ENCODE measurements around the gene MARVELD1. TPM values are rescaled to one million over a fixed set of nuclear protein-coding genes. Genes with fewer than 3 reads are reported as not detected.

MARVELD1 gene
- total RNA-seq, 2 donors from 2014 or later = 87.5 to 96.8 TPM

GRCh38 chr10:97765201-97765600 is 51.7 kb downstream of the MARVELD1 start:
- intact Hi-C loops (cut with DNase I) = no loop called here
- no peak for DNase-seq (ENCODE audit: low spot score)

GRCh38 chr10:97766106-97766810 is 52.7 kb downstream of the MARVELD1 start:
- DNase-seq (ENCODE audit: low spot score) = no peak
- intact Hi-C loops (cut with DNase I) = no loop called here

GRCh38 chr10:97766996-97767924 is 53.7 kb downstream of the MARVELD1 start:
- DNase-seq (ENCODE audit: low spot score) = no peak
- intact Hi-C loops (cut with DNase I) = no loop called here

Other genes with a start within 250 kb of the MARVELD1 start
- 10 to 100 TPM; 29.5 to 32.1 TPM for gene MMS19, start 215.3 kb upstream of the MARVELD1 start, total RNA-seq
- gene UBTD1, start 214.8 kb upstream of the MARVELD1 start, total RNA-seq = 10 to 100 TPM; 15.6 to 16.5 TPM
- gene ANKRD2, start 141.0 kb upstream of the MARVELD1 start, total RNA-seq = 1 to 10 TPM in 1 of 2 donors, under 1 TPM in 1; 0.67 to 1.1 TPM
- 1 to 10 TPM; 1.5 to 4.1 TPM for gene HOGA1, start 129.3 kb upstream of the MARVELD1 start, total RNA-seq
- gene C10orf62, start 124.0 kb upstream of the MARVELD1 start, total RNA-seq = under 1 TPM; 0.19 to 0.46 TPM
- gene MORN4, start 80.2 kb upstream of the MARVELD1 start, total RNA-seq = 1 to 10 TPM; 3.4 to 6.5 TPM
- gene PI4K2A, start 73.1 kb upstream of the MARVELD1 start, total RNA-seq = 10 to 100 TPM; 13.8 to 15.9 TPM
- 10 to 100 TPM; 15.0 to 17.6 TPM for gene AVPI1, start 26.5 kb upstream of the MARVELD1 start, total RNA-seq
- gene ZFYVE27, start 23.4 kb downstream of the MARVELD1 start, total RNA-seq = 10 to 100 TPM; 15.8 to 16.0 TPM
- under 1 TPM; 0.38 to 0.56 TPM for gene SFRP5, start 58.3 kb downstream of the MARVELD1 start, total RNA-seq
- under 1 TPM; 0.19 TPM for gene GOLGA7B, start 136.1 kb downstream of the MARVELD1 start, total RNA-seq

All from posterior vena cava (tissue), 2 donors.